ENCODE results near the gene RASSF7.

RASSF7 gene

GRCh38 chr11:611001-611996, 50.5 kb downstream of the RASSF7 start:
- DNase-seq, result no peak

- no peak for DNase-seq
Measured at GRCh38 chr11:612201-612960, 51.6 kb downstream of the RASSF7 start.

- DNase-seq, result no peak
Measured at GRCh38 chr11:612961-613300, 52.2 kb downstream of the RASSF7 start.

GRCh38 chr11:613369-613968, 52.7 kb downstream of the RASSF7 start:
- no peak for DNase-seq
